ENCODE data around the gene GAL3ST2.
"Not testable (repeated sequence)": the region's sequence is repeated elsewhere in the genome, so short reads cannot be mapped to it uniquely, and the experiment has no call there.

Gene GAL3ST2

GRCh38 chr2:241817126-241817820, 40.7 kb downstream of the GAL3ST2 start:
- Histone ChIP-seq H3K9ac (no peak overlapping the region), H3K4me3 (ENCODE audit: low read depth, low read length) (no peak overlapping the region), H3K27ac (no peak overlapping the region), H3K27me3 (ENCODE audit: control insufficient read depth, insufficient read depth, low read length) (no peaks in the 10 kb centered on the region), H3K36me3 (ENCODE audit: control insufficient read depth, insufficient read depth, low read length) (no peaks in the 10 kb centered on the region), H2AFZ (no peak overlapping the region), H3K79me2 (no peaks in the 10 kb centered on the region), H3K4me1 (no peaks in the 10 kb centered on the region), H3K4me2 (ENCODE audit: low read length) (no peak overlapping the region), H3K9me3 (ENCODE audit: control insufficient read depth, low read length) (no peaks in the 10 kb centered on the region)
- TF ChIP-seq, protein P1, sequence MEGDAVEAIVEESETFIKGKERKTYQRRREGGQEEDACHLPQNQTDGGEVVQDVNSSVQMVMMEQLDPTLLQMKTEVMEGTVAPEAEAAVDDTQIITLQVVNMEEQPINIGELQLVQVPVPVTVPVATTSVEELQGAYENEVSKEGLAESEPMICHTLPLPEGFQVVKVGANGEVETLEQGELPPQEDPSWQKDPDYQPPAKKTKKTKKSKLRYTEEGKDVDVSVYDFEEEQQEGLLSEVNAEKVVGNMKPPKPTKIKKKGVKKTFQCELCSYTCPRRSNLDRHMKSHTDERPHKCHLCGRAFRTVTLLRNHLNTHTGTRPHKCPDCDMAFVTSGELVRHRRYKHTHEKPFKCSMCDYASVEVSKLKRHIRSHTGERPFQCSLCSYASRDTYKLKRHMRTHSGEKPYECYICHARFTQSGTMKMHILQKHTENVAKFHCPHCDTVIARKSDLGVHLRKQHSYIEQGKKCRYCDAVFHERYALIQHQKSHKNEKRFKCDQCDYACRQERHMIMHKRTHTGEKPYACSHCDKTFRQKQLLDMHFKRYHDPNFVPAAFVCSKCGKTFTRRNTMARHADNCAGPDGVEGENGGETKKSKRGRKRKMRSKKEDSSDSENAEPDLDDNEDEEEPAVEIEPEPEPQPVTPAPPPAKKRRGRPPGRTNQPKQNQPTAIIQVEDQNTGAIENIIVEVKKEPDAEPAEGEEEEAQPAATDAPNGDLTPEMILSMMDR (IDR thresholded peaks at IDR 0.05), result no peak

GRCh38 chr2:241817821-241818215, 41.2 kb downstream of the GAL3ST2 start:
- H3K4me2 ChIP-seq (ENCODE audit: low read length); H3K79me2 ChIP-seq; H3K4me1 ChIP-seq; H3K4me3 ChIP-seq (ENCODE audit: low read depth, low read length); H2AFZ ChIP-seq; H3K36me3 ChIP-seq (ENCODE audit: control insufficient read depth, insufficient read depth, low read length); H3K9ac ChIP-seq; H3K27me3 ChIP-seq (ENCODE audit: control insufficient read depth, insufficient read depth, low read length); H3K9me3 ChIP-seq (ENCODE audit: control insufficient read depth, low read length); H3K27ac ChIP-seq: not testable (repeated sequence)

GRCh38 chr2:241818229-241818942, 41.8 kb downstream of the GAL3ST2 start:
- H3K27me3 ChIP-seq (ENCODE audit: control insufficient read depth, insufficient read depth, low read length), result no peaks in the 10 kb centered on the region

GRCh38 chr2:241818943-241819270, 42.3 kb downstream of the GAL3ST2 start:
- H3K79me2 ChIP-seq, result no peaks in the 10 kb centered on the region
- no peaks in the 10 kb centered on the region for H3K36me3 ChIP-seq (ENCODE audit: control insufficient read depth, insufficient read depth, low read length)
- no peaks in the 10 kb centered on the region for H3K9me3 ChIP-seq (ENCODE audit: control insufficient read depth, low read length)
- TF ChIP-seq, protein P1 (IDR thresholded peaks at IDR 0.05), result no peak
- H3K4me2 ChIP-seq (ENCODE audit: low read length), result no peak overlapping the region
- H3K9ac ChIP-seq, result no peak overlapping the region
- no peak overlapping the region for H3K4me3 ChIP-seq (ENCODE audit: low read depth, low read length)
- no peak overlapping the region for H2AFZ ChIP-seq
- no peak overlapping the region for H3K27ac ChIP-seq
- H3K4me1 ChIP-seq, result no peaks in the 10 kb centered on the region
- H3K27me3 ChIP-seq (ENCODE audit: control insufficient read depth, insufficient read depth, low read length), result no peaks in the 10 kb centered on the region

More at GRCh38 chr2:241818229-241818942, 41.8 kb downstream of the GAL3ST2 start:
- Histone ChIP-seq H3K79me2 (no peaks in the 10 kb centered on the region), H3K4me2 (ENCODE audit: low read length) (no peak overlapping the region), H3K4me1 (no peaks in the 10 kb centered on the region), H2AFZ (no peak overlapping the region), H3K36me3 (ENCODE audit: control insufficient read depth, insufficient read depth, low read length) (no peaks in the 10 kb centered on the region), H3K4me3 (ENCODE audit: low read depth, low read length) (no peak overlapping the region), H3K9me3 (ENCODE audit: control insufficient read depth, low read length) (no peaks in the 10 kb centered on the region), H3K9ac (no peak overlapping the region), H3K27ac (no peak overlapping the region)
- TF ChIP-seq, protein P1 (IDR thresholded peaks at IDR 0.05), result no peak

- H3K27me3 ChIP-seq (ENCODE audit: control insufficient read depth, insufficient read depth, low read length); H3K36me3 ChIP-seq (ENCODE audit: control insufficient read depth, insufficient read depth, low read length): not testable (repeated sequence)
Measured at GRCh38 chr2:241819947-241820624, 43.5 kb downstream of the GAL3ST2 start.

More at GRCh38 chr2:241819947-241820624, 43.5 kb downstream of the GAL3ST2 start:
- not testable (repeated sequence) for H3K79me2 ChIP-seq; H3K27ac ChIP-seq; H3K4me2 ChIP-seq (ENCODE audit: low read length); H3K4me3 ChIP-seq (ENCODE audit: low read depth, low read length); H2AFZ ChIP-seq; H3K9ac ChIP-seq; H3K9me3 ChIP-seq (ENCODE audit: control insufficient read depth, low read length); H3K4me1 ChIP-seq

All from parathyroid adenoma (tissue), 2 donors.